Stimulated activated CD4-positive, alpha-beta T cell treated with anti-CD3 and anti-CD28 coated beads, TNF-alpha, amount 100 ng/mL, for 1 hour (primary cell): ENCODE measurements around the gene EGFL7.

Experiments
- DNase-seq, 3 donors: peaks; one replicate each; pipeline ENCODE4 v3.0.0-alpha.2; 2020; ENCODE audit warnings: low read depth in 3 of 3, low spot score in 1 of 3

EGFL7 gene

GRCh38 chr9:136658849-136659535, 3.7 kb upstream of the EGFL7 start:
- no peak for DNase-seq

- no peak for DNase-seq
Measured at GRCh38 chr9:136659861-136660784, 2.6 kb upstream of the EGFL7 start.

- no peak for DNase-seq
Measured at GRCh38 chr9:136660971-136661550, 1.7 kb upstream of the EGFL7 start.

- no peak for DNase-seq
Measured at GRCh38 chr9:136661641-136662325, 933 bp upstream of the EGFL7 start.

- DNase-seq = no peak
Measured at GRCh38 chr9:136662326-136662655, 425 bp upstream of the EGFL7 start.

GRCh38 chr9:136664000-136664915, 1.5 kb downstream of the EGFL7 start:
- no peak for DNase-seq

GRCh38 chr9:136665111-136665703, 2.5 kb downstream of the EGFL7 start:
- DNase-seq = peak in 1 of 3 donors; percentile 18

GRCh38 chr9:136665704-136666371, 3.1 kb downstream of the EGFL7 start:
- DNase-seq = no peak

GRCh38 chr9:136666372-136667213, 3.9 kb downstream of the EGFL7 start:
- no peak for DNase-seq

GRCh38 chr9:136667214-136667939, 4.7 kb downstream of the EGFL7 start:
- DNase-seq = no peak

GRCh38 chr9:136667940-136668760, 5.4 kb downstream of the EGFL7 start:
- DNase-seq = no peak

GRCh38 chr9:136668983-136669790, 6.5 kb downstream of the EGFL7 start:
- no peak for DNase-seq

- no peak for DNase-seq
Measured at GRCh38 chr9:136669791-136670464, 7.2 kb downstream of the EGFL7 start.

- DNase-seq = no peak
Measured at GRCh38 chr9:136670576-136671253, 8.0 kb downstream of the EGFL7 start.

- DNase-seq = no peak
Measured at GRCh38 chr9:136671254-136671614, 8.5 kb downstream of the EGFL7 start.
